ENCODE data around the gene ATP11A. TPM values are rescaled to one million over a fixed set of nuclear protein-coding genes. Genes with fewer than 3 reads are reported as not detected.
"Not testable (repeated sequence)": the region's sequence is repeated elsewhere in the genome, so short reads cannot be mapped to it uniquely, and the experiment has no call there.

The ATP11A gene
- total RNA-seq, 1 donor from 2014 or later, result 70.9 TPM

GRCh38 chr13:112784811-112785482 lies 95.1 kb downstream of the ATP11A start:
- peak; percentile 60 for DNase-seq (ENCODE audit: extremely low spot score, unreplicated experiment)
- Mint-ChIP-seq H3K27ac (no peak overlapping the region), H3K4me1 (ENCODE audit: unreplicated experiment) (peaks cover 27% of the 10 kb centered on the region), H3K4me3 (no peak overlapping the region), H3K36me3 (peaks cover 26% of the 10 kb centered on the region), H3K9me3 (no peaks in the 10 kb centered on the region), H3K27me3 (no peaks in the 10 kb centered on the region)
- no peak for TF ChIP-seq CTCF (conservative IDR thresholded peaks at IDR 0.05)

- H3K4me3 Mint-ChIP-seq, result no peak overlapping the region
- TF ChIP-seq CTCF (conservative IDR thresholded peaks at IDR 0.05), result no peak
- H3K9me3 Mint-ChIP-seq, result no peaks in the 10 kb centered on the region
- peaks cover 26% of the 10 kb centered on the region for H3K36me3 Mint-ChIP-seq
- no peak for DNase-seq (ENCODE audit: extremely low spot score, unreplicated experiment)
- no peak overlapping the region for H3K27ac Mint-ChIP-seq
- H3K27me3 Mint-ChIP-seq, result no peaks in the 10 kb centered on the region
- peaks cover 22% of the 10 kb centered on the region for H3K4me1 Mint-ChIP-seq (ENCODE audit: unreplicated experiment)
Measured at GRCh38 chr13:112785483-112785856, 95.6 kb downstream of the ATP11A start.

GRCh38 chr13:112786810-112787209 lies 97.0 kb downstream of the ATP11A start:
- Mint-ChIP-seq H3K4me1 (ENCODE audit: unreplicated experiment) (peaks cover 17% of the 10 kb centered on the region), H3K36me3 (peaks cover 25% of the 10 kb centered on the region)
- not testable (repeated sequence) for DNase-seq (ENCODE audit: extremely low spot score, unreplicated experiment); H3K9me3 Mint-ChIP-seq; H3K27ac Mint-ChIP-seq; H3K4me3 Mint-ChIP-seq; H3K27me3 Mint-ChIP-seq

GRCh38 chr13:112790735-112791641 lies 101.2 kb downstream of the ATP11A start:
- Mint-ChIP-seq H3K27ac (no peak overlapping the region), H3K4me3 (no peak overlapping the region), H3K27me3 (no peaks in the 10 kb centered on the region), H3K9me3 (no peaks in the 10 kb centered on the region), H3K4me1 (ENCODE audit: unreplicated experiment) (peaks cover 8% of the 10 kb centered on the region), H3K36me3 (peaks cover 14% of the 10 kb centered on the region)
- no peak for TF ChIP-seq CTCF (conservative IDR thresholded peaks at IDR 0.05)
- peak; percentile 66 for DNase-seq (ENCODE audit: extremely low spot score, unreplicated experiment)

GRCh38 chr13:112791663-112792440 lies 102.0 kb downstream of the ATP11A start:
- Mint-ChIP-seq H3K4me3 (no peak overlapping the region), H3K9me3 (no peaks in the 10 kb centered on the region), H3K4me1 (ENCODE audit: unreplicated experiment) (peaks cover 8% of the 10 kb centered on the region), H3K36me3 (peaks cover 17% of the 10 kb centered on the region), H3K27ac (no peak overlapping the region), H3K27me3 (no peaks in the 10 kb centered on the region)
- DNase-seq (ENCODE audit: extremely low spot score, unreplicated experiment), result peak; percentile 58
- no peak for TF ChIP-seq CTCF (conservative IDR thresholded peaks at IDR 0.05)
